ENCODE measurements around the gene BMPR1B.

- TF ChIP-seq, protein P1, sequence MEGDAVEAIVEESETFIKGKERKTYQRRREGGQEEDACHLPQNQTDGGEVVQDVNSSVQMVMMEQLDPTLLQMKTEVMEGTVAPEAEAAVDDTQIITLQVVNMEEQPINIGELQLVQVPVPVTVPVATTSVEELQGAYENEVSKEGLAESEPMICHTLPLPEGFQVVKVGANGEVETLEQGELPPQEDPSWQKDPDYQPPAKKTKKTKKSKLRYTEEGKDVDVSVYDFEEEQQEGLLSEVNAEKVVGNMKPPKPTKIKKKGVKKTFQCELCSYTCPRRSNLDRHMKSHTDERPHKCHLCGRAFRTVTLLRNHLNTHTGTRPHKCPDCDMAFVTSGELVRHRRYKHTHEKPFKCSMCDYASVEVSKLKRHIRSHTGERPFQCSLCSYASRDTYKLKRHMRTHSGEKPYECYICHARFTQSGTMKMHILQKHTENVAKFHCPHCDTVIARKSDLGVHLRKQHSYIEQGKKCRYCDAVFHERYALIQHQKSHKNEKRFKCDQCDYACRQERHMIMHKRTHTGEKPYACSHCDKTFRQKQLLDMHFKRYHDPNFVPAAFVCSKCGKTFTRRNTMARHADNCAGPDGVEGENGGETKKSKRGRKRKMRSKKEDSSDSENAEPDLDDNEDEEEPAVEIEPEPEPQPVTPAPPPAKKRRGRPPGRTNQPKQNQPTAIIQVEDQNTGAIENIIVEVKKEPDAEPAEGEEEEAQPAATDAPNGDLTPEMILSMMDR (IDR thresholded peaks at IDR 0.05), result no peak
- no peak for TF ChIP-seq POLR2A (IDR thresholded peaks at IDR 0.05)
Observed at GRCh38 chr4:95141361-95141760, 383.6 kb downstream of the BMPR1B start.

All from right lobe of liver (tissue), 4 donors.